Caco-2 (cell line): ENCODE measurements around the gene SF3B2. TPM values are rescaled to one million over a fixed set of nuclear protein-coding genes. Genes with fewer than 3 reads are reported as not detected.

Experiments
- total RNA-seq: library from RNA; stranded (reverse); gene quantifications from 2 replicates; pipeline ENCODE4 v1.2.3, GENCODE V29; 2022

The SF3B2 gene
- total RNA-seq, 1 experiment from 2014 or later, result 224 TPM

Other genes starting within 250 kb of the SF3B2 start
- gene SNX32, start 218.4 kb upstream of the SF3B2 start, total RNA-seq, result not detected in 2 replicates
- 960 and 1,056 TPM in 2 replicates for gene CFL1, start 194.2 kb upstream of the SF3B2 start, total RNA-seq
- 74.1 and 74.6 TPM in 2 replicates for gene MUS81, start 191.9 kb upstream of the SF3B2 start, total RNA-seq
- gene EFEMP2, start 179.6 kb upstream of the SF3B2 start, total RNA-seq, result 1.3 and 1.4 TPM in 2 replicates
- gene CTSW, start 172.5 kb upstream of the SF3B2 start, total RNA-seq, result not detected in 2 replicates
- gene FIBP, start 163.9 kb upstream of the SF3B2 start, total RNA-seq, result 56.8 and 61.5 TPM in 2 replicates
- gene CCDC85B, start 161.7 kb upstream of the SF3B2 start, total RNA-seq, result 13.3 and 14.7 TPM in 2 replicates
- 2.7 and 3.9 TPM in 2 replicates for gene FOSL1, start 152.0 kb upstream of the SF3B2 start, total RNA-seq
- 19.7 and 20.1 TPM in 2 replicates for gene C11orf68, start 133.3 kb upstream of the SF3B2 start, total RNA-seq
- gene DRAP1, start 132.9 kb upstream of the SF3B2 start, total RNA-seq, result 91.0 and 93.1 TPM in 2 replicates
- 0.79 TPM in 1 of 2 replicates, not detected in the other for gene TSGA10IP, start 106.9 kb upstream of the SF3B2 start, total RNA-seq
- gene SART1, start 90.6 kb upstream of the SF3B2 start, total RNA-seq, result 78.0 and 84.5 TPM in 2 replicates
- gene EIF1AD, start 50.2 kb upstream of the SF3B2 start, total RNA-seq, result 51.2 and 55.3 TPM in 2 replicates
- gene BANF1, start 49.9 kb upstream of the SF3B2 start, total RNA-seq, result 295 and 300 TPM in 2 replicates
- gene CST6, start 40.4 kb upstream of the SF3B2 start, total RNA-seq, result not detected in 2 replicates
- not detected in 2 replicates for gene CATSPER1, start 25.9 kb upstream of the SF3B2 start, total RNA-seq
- not detected in 2 replicates for gene GAL3ST3, start 3.2 kb upstream of the SF3B2 start, total RNA-seq
- gene PACS1, start 17.9 kb downstream of the SF3B2 start, total RNA-seq, result 82.2 and 95.2 TPM in 2 replicates
- gene KLC2, start 205.3 kb downstream of the SF3B2 start, total RNA-seq, result 49.5 and 53.1 TPM in 2 replicates
- gene RAB1B, start 216.3 kb downstream of the SF3B2 start, total RNA-seq, result 128 and 132 TPM in 2 replicates
- 4.9 and 6.1 TPM in 2 replicates for gene CNIH2, start 225.8 kb downstream of the SF3B2 start, total RNA-seq
- 140 and 159 TPM in 2 replicates for gene YIF1A, start 236.8 kb downstream of the SF3B2 start, total RNA-seq
- 0.68 and 0.88 TPM in 2 replicates for gene TMEM151A, start 239.5 kb downstream of the SF3B2 start, total RNA-seq